Measurements from ENCODE around the gene C6orf132.

DNA sequence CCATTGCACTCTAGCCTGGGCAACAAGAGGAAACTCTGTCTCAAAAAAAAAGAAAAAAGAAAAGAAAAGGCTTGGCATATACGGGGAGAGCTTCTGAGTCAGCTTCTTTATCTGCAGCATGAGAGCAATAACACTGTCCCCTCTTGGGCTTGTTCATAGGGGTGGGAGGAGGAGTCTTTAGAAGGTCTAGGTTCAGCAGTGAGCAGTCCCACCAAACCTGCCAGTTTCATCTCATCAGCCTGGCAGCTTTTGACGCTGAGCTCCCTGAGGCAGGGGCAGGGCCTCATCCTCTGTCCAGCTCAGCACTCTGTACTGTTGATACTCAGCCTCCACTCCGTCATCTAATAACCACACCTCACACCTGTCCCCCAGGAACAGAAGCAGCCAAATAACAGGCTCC is 5.6 kb upstream of the C6orf132 start:
- TF ChIP-seq, protein P1, sequence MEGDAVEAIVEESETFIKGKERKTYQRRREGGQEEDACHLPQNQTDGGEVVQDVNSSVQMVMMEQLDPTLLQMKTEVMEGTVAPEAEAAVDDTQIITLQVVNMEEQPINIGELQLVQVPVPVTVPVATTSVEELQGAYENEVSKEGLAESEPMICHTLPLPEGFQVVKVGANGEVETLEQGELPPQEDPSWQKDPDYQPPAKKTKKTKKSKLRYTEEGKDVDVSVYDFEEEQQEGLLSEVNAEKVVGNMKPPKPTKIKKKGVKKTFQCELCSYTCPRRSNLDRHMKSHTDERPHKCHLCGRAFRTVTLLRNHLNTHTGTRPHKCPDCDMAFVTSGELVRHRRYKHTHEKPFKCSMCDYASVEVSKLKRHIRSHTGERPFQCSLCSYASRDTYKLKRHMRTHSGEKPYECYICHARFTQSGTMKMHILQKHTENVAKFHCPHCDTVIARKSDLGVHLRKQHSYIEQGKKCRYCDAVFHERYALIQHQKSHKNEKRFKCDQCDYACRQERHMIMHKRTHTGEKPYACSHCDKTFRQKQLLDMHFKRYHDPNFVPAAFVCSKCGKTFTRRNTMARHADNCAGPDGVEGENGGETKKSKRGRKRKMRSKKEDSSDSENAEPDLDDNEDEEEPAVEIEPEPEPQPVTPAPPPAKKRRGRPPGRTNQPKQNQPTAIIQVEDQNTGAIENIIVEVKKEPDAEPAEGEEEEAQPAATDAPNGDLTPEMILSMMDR (conservative IDR thresholded peaks at IDR 0.05; ENCODE audit: low read depth, low read length) = no peak
- no peak for TF ChIP-seq POLR2A (IDR thresholded peaks at IDR 0.05; ENCODE audit: low read depth, low read length)
- no peak for TF ChIP-seq SMC3 (IDR thresholded peaks at IDR 0.05; ENCODE audit: low read depth, low read length)
- no peak for TF ChIP-seq CEBPB (IDR thresholded peaks at IDR 0.05; ENCODE audit: low read depth, low read length)
- 0 out of 2 replicates have a peak, but pooled peaks have one; percentile 10 for TF ChIP-seq MAFK (IDR thresholded peaks at IDR 0.05; ENCODE audit: low read depth, low read length)
- no peak for TF ChIP-seq USF2 (IDR thresholded peaks at IDR 0.05; ENCODE audit: low read depth, low read length)
- TF ChIP-seq MXI1 (IDR thresholded peaks at IDR 0.05; ENCODE audit: borderline replicate concordance, low read depth, low read length) = no peak
- TF ChIP-seq MAZ (IDR thresholded peaks at IDR 0.05; ENCODE audit: borderline replicate concordance, low read depth, low read length) = no peak

Data from IMR-90 (cell line).